ENCODE results near the gene FARP2. TPM values are rescaled to one million over a fixed set of nuclear protein-coding genes. Genes with fewer than 3 reads are reported as not detected.

The FARP2 gene
- total RNA-seq, 1 donor from 2014 or later: 120 TPM

GRCh38 chr2:241530571-241530970 lies 174.5 kb downstream of the FARP2 start:
- no peak for DNase-seq (ENCODE audit: low spot score)

DNA sequence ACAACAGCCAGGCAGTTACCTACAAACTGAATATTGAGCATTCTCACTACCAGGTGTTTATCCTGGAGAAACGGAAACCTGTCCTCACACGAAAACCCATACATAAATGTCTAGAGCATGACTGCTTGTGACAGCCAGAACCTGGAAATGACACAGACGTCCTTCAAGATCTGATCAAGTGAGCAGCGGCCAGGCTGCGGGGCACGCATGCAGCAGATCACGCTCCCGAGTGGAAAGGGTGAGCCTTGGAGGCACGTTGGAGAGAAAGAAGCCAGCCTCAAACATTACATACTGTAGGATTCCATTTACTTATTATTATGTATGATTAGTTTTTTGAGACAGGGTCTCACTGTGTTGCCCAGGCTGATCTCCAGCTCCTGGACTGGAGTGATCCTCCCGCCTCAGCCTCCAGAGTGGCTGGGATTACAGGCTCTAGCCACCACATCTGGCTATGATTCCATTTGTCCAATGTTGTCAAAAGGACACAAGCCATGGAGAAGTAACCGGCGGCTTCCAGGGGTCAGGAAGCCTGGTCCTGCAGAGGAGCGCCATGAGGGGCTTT lies 175.2 kb downstream of the FARP2 start:
- DNase-seq (ENCODE audit: low spot score): no peak

GRCh38 chr2:241532168-241532567 lies 176.1 kb downstream of the FARP2 start:
- DNase-seq (ENCODE audit: low spot score): no peak

GRCh38 chr2:241532733-241533601 lies 176.9 kb downstream of the FARP2 start:
- no peak for DNase-seq (ENCODE audit: low spot score)

DNA sequence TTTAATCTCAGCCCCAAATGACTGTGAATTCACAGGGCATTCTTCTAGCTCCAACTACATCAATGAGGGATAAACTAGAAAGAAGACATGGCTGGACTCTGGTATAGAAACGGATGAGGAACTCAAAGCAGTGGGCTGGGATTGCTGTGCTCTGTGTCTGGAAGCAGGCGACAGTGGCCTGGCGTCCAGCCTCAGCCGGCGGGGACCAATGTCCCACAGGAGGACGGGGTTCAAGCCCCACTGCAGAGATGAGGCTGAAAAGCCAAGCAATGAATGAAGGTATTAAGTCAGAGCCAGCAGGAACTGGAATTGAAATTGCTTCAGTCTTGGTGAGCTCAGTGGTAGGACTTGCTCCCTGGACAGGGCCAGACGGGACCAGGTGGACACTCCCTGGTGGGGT lies 178.2 kb downstream of the FARP2 start:
- DNase-seq (ENCODE audit: low spot score): no peak

- no peak for DNase-seq (ENCODE audit: low spot score)
Observed at GRCh38 chr2:241534701-241535375, 178.8 kb downstream of the FARP2 start.

GRCh38 chr2:241535871-241536655 lies 180.0 kb downstream of the FARP2 start:
- no peak for DNase-seq (ENCODE audit: low spot score)

GRCh38 chr2:241538838-241539615 lies 182.9 kb downstream of the FARP2 start:
- no peak for DNase-seq (ENCODE audit: low spot score)

GRCh38 chr2:241539616-241540374 lies 183.7 kb downstream of the FARP2 start:
- DNase-seq (ENCODE audit: low spot score): no peak

DNA sequence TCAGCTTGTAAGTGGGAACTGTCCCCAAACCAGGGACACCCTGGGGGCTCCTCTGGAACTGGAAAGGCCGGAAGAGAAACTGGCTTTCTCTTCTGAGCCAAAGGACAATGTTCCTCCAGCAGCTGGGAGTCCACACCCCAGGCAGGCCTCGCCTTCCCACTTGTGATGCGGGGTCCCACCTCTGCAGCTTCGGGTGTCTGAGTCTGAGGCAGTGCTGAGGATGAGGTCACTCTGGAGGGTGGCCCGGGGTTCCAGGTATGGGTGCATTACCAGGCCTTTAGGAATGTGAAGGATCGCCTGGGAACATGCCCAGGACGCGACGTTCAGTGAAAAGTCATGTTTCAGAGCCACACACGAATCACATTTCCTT lies 184.3 kb downstream of the FARP2 start:
- DNase-seq (ENCODE audit: low spot score): no peak

GRCh38 chr2:241540771-241541561 lies 184.9 kb downstream of the FARP2 start:
- no peak for DNase-seq (ENCODE audit: low spot score)

- DNase-seq (ENCODE audit: low spot score): no peak
Observed at GRCh38 chr2:241541564-241542277, 185.6 kb downstream of the FARP2 start.

DNA sequence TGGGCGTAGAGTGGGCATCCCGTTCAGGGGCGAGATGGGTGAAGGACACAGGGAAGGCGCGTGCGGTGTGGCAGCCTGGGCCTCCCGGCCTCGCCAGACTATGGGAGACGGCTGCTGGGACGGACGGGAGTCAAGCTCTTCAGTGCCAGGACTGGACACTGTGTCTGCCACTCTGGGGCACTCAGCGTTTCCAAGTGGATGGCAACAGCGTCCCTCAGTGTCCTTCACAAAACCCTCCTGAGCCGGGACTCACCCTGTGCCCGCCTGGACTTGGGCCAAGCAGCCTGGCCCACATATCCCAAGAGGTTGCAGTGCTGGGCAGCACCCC lies 186.2 kb downstream of the FARP2 start:
- no peak for DNase-seq (ENCODE audit: low spot score)

Other genes with a start within 250 kb of the FARP2 start
- gene PASK, start 206.8 kb upstream of the FARP2 start, total RNA-seq: 17.4 TPM
- 73.4 TPM for gene PPP1R7, start 205.8 kb upstream of the FARP2 start, total RNA-seq
- gene ANO7, start 167.6 kb upstream of the FARP2 start, total RNA-seq: 1.4 TPM
- 526 TPM for gene HDLBP, start 40.6 kb upstream of the FARP2 start, total RNA-seq
- gene SEPTIN2, start 40.4 kb upstream of the FARP2 start, total RNA-seq: 480 TPM
- gene STK25, start 152.3 kb downstream of the FARP2 start, total RNA-seq: 166 TPM
- gene BOK, start 202.5 kb downstream of the FARP2 start, total RNA-seq: 16.0 TPM